Neural progenitor cell (in vitro differentiated cells): Measurements from ENCODE around the gene TBCEL. TPM values are rescaled to one million over a fixed set of nuclear protein-coding genes. Genes with fewer than 3 reads are reported as not detected.
A peak's percentile ranks its signal among the peaks of the same experiment; 100 is the strongest.

Experiments used
- DNase-seq: peaks from one replicate; pipeline ENCODE4 v3.0.0-alpha.2; 2016; ENCODE audit warnings: low spot score
- H2AFZ ChIP-seq: fragments of 200-600 bp; sonication (generic); replicated peaks from 2 replicates; pipeline ENCODE4 v1.6.1; 2016; ENCODE audit warnings: antibody characterized with exemption
- H3F3A ChIP-seq: fragments of 200-600 bp; sonication (generic); 2 replicates; pipeline ENCODE4 v1.6.1; 2016; ENCODE audit warnings: antibody characterized with exemption, low read depth
- H3K27ac ChIP-seq: fragments of 200-600 bp; sonication (generic); 2 replicates; pipeline ENCODE4 v1.5.1; 2016; ENCODE audit warnings: mild to moderate bottlenecking
- H3K27me3 ChIP-seq: fragments of 200-600 bp; sonication (generic); 2 replicates; pipeline ENCODE4 v1.6.1; 2016; ENCODE audit warnings: mild to moderate bottlenecking, moderate library complexity
- H3K36me3 ChIP-seq: fragments of 200-600 bp; sonication (generic); 2 replicates; pipeline ENCODE4 v1.5.1; 2016
- H3K4me1 ChIP-seq: fragments of 200-600 bp; sonication (generic); 2 replicates; pipeline ENCODE4 v1.6.1; 2016; ENCODE audit warnings: mixed run types
- H3K4me2 ChIP-seq: fragments of 200-600 bp; sonication (generic); 2 replicates; pipeline ENCODE4 v1.6.1; 2016
- H3K4me3 ChIP-seq: fragments of 200-600 bp; sonication (generic); 2 replicates; pipeline ENCODE4 v1.5.1; 2016
- H3K79me2 ChIP-seq: fragments of 200-600 bp; sonication (generic); 2 replicates; pipeline ENCODE4 v1.6.1; 2016; ENCODE audit warnings: low read depth
- H3K9ac ChIP-seq: fragments of 200-600 bp; sonication (generic); 2 replicates; pipeline ENCODE4 v1.6.1; 2016
- H3K9me3 ChIP-seq: fragments of 200-600 bp; sonication (generic); 2 replicates; pipeline ENCODE4 v1.5.1; 2016; ENCODE audit warnings: low read depth
- H4K20me1 ChIP-seq: fragments of 200-600 bp; sonication (generic); 2 replicates; pipeline ENCODE4 v1.6.1; 2016; ENCODE audit warnings: low read depth
- H3K27ac Mint-ChIP-seq: 3 replicates; pipeline ENCODE4 v1.8.0; 2021; ENCODE audit warnings: mixed read lengths
- H3K27me3 Mint-ChIP-seq: 2 replicates; pipeline ENCODE4 v1.8.0; 2022; ENCODE audit warnings: low read depth, mild to moderate bottlenecking, inconsistent platforms, moderate library complexity, mixed read lengths; ENCODE audit not compliant: insufficient read depth
- H3K36me3 Mint-ChIP-seq: 3 replicates; pipeline ENCODE4 v1.8.0; 2021; ENCODE audit warnings: mixed read lengths
- H3K4me1 Mint-ChIP-seq: 3 replicates; pipeline ENCODE4 v1.8.0; 2021; ENCODE audit warnings: mixed read lengths
- H3K4me3 Mint-ChIP-seq: 3 replicates; pipeline ENCODE4 v1.8.0; 2021; ENCODE audit warnings: mild to moderate bottlenecking, moderate library complexity, mixed read lengths
- H3K9me3 Mint-ChIP-seq: 3 replicates; pipeline ENCODE4 v1.8.0; 2020; ENCODE audit warnings: mixed read lengths
- EZH2 ChIP-seq: fragments of 200-600 bp; sonication (generic); IDR thresholded peaks from 2 replicates; pipeline ENCODE4 v1.6.1; 2017; ENCODE audit warnings: antibody characterized with exemption, mild to moderate bottlenecking, moderate library complexity
- EZH2phosphoT487 ChIP-seq: fragments of 200-600 bp; sonication (generic); IDR thresholded peaks from 2 replicates; pipeline ENCODE4 v1.6.1; 2017; ENCODE audit warnings: antibody characterized with exemption
- total RNA-seq: library from RNA; depleted of rRNA; stranded (reverse); fragments of >200 nt; gene quantifications from 2 replicates; pipeline ENCODE4 v1.2.3, GENCODE V29; 2015; ENCODE audit warnings: low replicate concordance
- TF ChIP-seq, protein P1 (sequence below): fragments of 200-600 bp; sonication (generic); IDR thresholded peaks from 2 replicates; pipeline ENCODE4 v1.5.1; 2017; ENCODE audit warnings: antibody characterized with exemption, mild to moderate bottlenecking

TBCEL gene
- total RNA-seq, 1 donor from 2014 or later = 22.3 TPM

DNA sequence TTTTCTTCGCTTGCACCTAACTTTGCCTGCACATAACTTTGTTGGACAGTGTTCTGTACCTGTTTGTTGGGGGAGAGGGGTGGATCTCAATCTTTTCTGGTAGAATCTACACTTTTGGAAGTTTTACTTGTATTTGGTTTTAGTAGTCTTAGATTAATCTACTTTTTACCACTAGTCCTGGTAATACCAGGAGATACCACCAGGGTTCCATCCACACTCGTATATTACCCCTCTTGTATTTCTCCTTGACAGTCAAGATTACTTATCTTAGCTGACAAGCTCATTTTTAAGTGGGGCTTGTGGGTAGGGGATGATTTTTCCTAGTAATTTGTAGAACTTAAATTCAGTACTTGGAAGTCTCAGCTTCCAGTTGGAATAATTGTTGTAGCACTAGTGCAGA is 39.8 kb downstream of the TBCEL start:
- Mint-ChIP-seq H3K4me3 (no peak overlapping the region), H3K4me1 (no peaks in the 10 kb centered on the region), H3K27me3 (no peaks in the 10 kb centered on the region), H3K36me3 (peaks cover 17% of the 10 kb centered on the region), H3K27ac (no peak overlapping the region), H3K9me3 (no peaks in the 10 kb centered on the region)
- TF ChIP-seq EZH2phosphoT487 (no peak), EZH2 (no peak)
- TF ChIP-seq, protein P1, sequence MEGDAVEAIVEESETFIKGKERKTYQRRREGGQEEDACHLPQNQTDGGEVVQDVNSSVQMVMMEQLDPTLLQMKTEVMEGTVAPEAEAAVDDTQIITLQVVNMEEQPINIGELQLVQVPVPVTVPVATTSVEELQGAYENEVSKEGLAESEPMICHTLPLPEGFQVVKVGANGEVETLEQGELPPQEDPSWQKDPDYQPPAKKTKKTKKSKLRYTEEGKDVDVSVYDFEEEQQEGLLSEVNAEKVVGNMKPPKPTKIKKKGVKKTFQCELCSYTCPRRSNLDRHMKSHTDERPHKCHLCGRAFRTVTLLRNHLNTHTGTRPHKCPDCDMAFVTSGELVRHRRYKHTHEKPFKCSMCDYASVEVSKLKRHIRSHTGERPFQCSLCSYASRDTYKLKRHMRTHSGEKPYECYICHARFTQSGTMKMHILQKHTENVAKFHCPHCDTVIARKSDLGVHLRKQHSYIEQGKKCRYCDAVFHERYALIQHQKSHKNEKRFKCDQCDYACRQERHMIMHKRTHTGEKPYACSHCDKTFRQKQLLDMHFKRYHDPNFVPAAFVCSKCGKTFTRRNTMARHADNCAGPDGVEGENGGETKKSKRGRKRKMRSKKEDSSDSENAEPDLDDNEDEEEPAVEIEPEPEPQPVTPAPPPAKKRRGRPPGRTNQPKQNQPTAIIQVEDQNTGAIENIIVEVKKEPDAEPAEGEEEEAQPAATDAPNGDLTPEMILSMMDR = peak; percentile 56
- Histone ChIP-seq H3K36me3 (peaks cover 14% of the 10 kb centered on the region), H4K20me1 (no peaks in the 10 kb centered on the region), H3K9me3 (no peaks in the 10 kb centered on the region), H2AFZ (no peak overlapping the region), H3F3A (no peaks in the 10 kb centered on the region), H3K79me2 (no peaks in the 10 kb centered on the region), H3K4me3 (no peak overlapping the region), H3K9ac (no peak overlapping the region), H3K27me3 (no peaks in the 10 kb centered on the region), H3K4me2 (no peak overlapping the region), H3K4me1 (no peaks in the 10 kb centered on the region), H3K27ac (no peak overlapping the region)
- DNase-seq = peak; percentile 16

DNA sequence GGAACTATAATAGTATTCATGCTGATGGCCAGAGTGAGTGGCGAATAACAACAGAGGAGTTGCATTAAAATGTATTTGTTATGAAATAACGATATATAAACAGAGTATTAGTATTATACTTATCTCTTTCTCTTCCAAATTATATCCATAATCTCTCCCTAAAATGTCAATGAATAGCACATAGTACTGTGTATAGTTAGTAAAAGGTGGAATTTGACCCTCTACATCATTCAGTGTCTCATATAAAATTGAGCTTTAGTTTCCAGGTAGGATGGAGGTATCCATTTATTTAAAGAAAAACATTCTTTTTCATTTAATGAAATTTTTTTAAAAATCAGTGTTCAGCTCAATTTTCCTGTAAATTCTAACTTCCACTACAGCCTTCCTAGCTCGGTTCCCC is 42.7 kb downstream of the TBCEL start:
- H3K27ac Mint-ChIP-seq = no peak overlapping the region

DNA sequence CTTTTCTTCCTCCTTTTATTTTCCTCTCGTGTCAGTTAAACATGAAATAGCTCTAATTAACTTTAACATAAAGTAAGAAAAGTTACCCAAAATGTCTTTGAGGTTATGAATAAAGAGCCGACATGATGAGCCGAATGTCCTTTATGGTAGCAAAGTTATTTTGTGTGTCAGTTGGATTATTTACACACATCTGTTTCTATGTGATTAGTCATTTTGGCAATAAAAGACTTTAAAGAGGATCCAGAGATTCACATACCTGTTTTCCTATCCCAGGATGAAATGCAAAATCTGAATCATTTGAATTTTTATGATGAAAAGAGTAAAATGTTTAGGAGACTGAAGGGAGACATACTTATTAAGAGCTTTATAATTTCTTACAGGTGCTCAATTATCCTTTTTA is 43.1 kb downstream of the TBCEL start:
- DNase-seq = no peak
- Histone ChIP-seq H3K36me3 (no peaks in the 10 kb centered on the region), H3K9me3 (no peaks in the 10 kb centered on the region), H3K4me2 (no peak overlapping the region), H3K9ac (no peak overlapping the region), H3K4me1 (peaks cover 6% of the 10 kb centered on the region), H3K79me2 (no peaks in the 10 kb centered on the region), H3K4me3 (no peak overlapping the region), H3K27ac (no peak overlapping the region), H3K27me3 (no peaks in the 10 kb centered on the region), H4K20me1 (peaks cover 13% of the 10 kb centered on the region), H2AFZ (no peak overlapping the region), H3F3A (peaks cover 12% of the 10 kb centered on the region)
- Mint-ChIP-seq H3K27me3 (no peaks in the 10 kb centered on the region), H3K27ac (no peak overlapping the region), H3K9me3 (no peaks in the 10 kb centered on the region), H3K36me3 (peaks cover 26% of the 10 kb centered on the region), H3K4me1 (peaks cover 14% of the 10 kb centered on the region), H3K4me3 (no peak overlapping the region)
- no peak for TF ChIP-seq EZH2
- TF ChIP-seq, protein P1 = no peak

More for the DNA sequence above, 42.7 kb downstream of the TBCEL start:
- H3K4me2 ChIP-seq = no peak overlapping the region
- no peak overlapping the region for H3K4me3 ChIP-seq
- Mint-ChIP-seq H3K27me3 (no peaks in the 10 kb centered on the region), H3K9me3 (no peaks in the 10 kb centered on the region), H3K4me1 (peaks cover 10% of the 10 kb centered on the region), H3K36me3 (peaks cover 26% of the 10 kb centered on the region), H3K4me3 (no peak overlapping the region)
- H3K27me3 ChIP-seq = no peaks in the 10 kb centered on the region
- H3F3A ChIP-seq = peaks cover 8% of the 10 kb centered on the region
- no peak overlapping the region for H2AFZ ChIP-seq
- no peak overlapping the region for H3K27ac ChIP-seq
- H3K9me3 ChIP-seq = no peaks in the 10 kb centered on the region
- peaks cover 2% of the 10 kb centered on the region for H3K4me1 ChIP-seq
- TF ChIP-seq, protein P1 = no peak
- TF ChIP-seq EZH2phosphoT487 = no peak
- H3K36me3 ChIP-seq = no peaks in the 10 kb centered on the region
- no peaks in the 10 kb centered on the region for H3K79me2 ChIP-seq
- no peak overlapping the region for H3K9ac ChIP-seq
- DNase-seq = no peak
- peaks cover 9% of the 10 kb centered on the region for H4K20me1 ChIP-seq

DNA sequence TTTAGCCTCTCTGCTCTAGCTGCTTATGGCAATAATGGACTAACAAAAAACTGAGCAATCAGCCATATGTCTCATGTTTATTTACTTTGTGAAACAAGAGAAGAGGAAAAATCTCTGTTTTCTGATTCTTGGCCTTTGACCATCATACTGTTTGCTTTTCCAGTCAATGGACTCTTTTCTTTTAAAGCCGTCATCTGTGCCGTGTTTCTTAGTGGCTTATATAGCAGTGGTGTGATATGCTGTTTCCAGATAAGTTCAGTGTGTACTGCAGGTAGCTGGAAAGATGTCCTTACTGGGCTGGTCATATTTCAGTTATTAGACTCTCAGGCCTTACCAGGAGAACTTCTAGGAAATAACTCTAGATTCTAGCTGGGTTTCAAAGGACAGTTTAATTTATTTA is 43.6 kb downstream of the TBCEL start:
- Histone ChIP-seq H2AFZ (no peak overlapping the region), H3K9ac (no peak overlapping the region), H3K4me2 (no peak overlapping the region), H3K79me2 (no peaks in the 10 kb centered on the region), H3K36me3 (peaks cover 1% of the 10 kb centered on the region), H3K4me1 (peaks cover 11% of the 10 kb centered on the region), H3F3A (peaks cover 16% of the 10 kb centered on the region), H3K27ac (no peak overlapping the region), H4K20me1 (peaks cover 17% of the 10 kb centered on the region), H3K4me3 (no peak overlapping the region), H3K9me3 (no peaks in the 10 kb centered on the region), H3K27me3 (no peaks in the 10 kb centered on the region)
- Mint-ChIP-seq H3K4me3 (no peak overlapping the region), H3K36me3 (peaks cover 25% of the 10 kb centered on the region), H3K27ac (no peak overlapping the region), H3K27me3 (no peaks in the 10 kb centered on the region), H3K4me1 (peaks cover 16% of the 10 kb centered on the region), H3K9me3 (no peaks in the 10 kb centered on the region)
- DNase-seq = no peak
- TF ChIP-seq EZH2phosphoT487 (no peak), EZH2 (no peak)
- TF ChIP-seq, protein P1 = no peak
